Pancreas (tissue), 10 donors: Measurements from ENCODE around the gene NRAP. TPM values are rescaled to one million over a fixed set of nuclear protein-coding genes. Genes with fewer than 3 reads are reported as not detected.

Source experiments
- ATAC-seq, 4 donors: fragments of 200-7000 bp; cut with Tn5 transposase; one replicate each; pipeline versions ENCODE4 v1.8.0 to v1.9.1; 2020; ENCODE audit warnings: mild to moderate bottlenecking in 4 of 4, moderate library complexity in 4 of 4
- DNase-seq, 6 donors: peaks; one replicate each; pipeline ENCODE4 v3.0.0-alpha.2; 2020
- FAIRE-seq: peaks from 2 replicates; lab custom pipeline; 2012; peaks lifted over from hg19 to GRCh38; lab: Jason Lieb, UNC
- H3K27ac ChIP-seq, 4 donors: fragments of 200-600 bp; sonication (generic); 1 replicate in 3 of 4; 2 replicates in 1 of 4; pipeline versions ENCODE4 v1.5.0 to v1.8.0; 2020
- H3K27me3 ChIP-seq, 4 donors: fragments of 200-600 bp; one replicate each; pipeline ENCODE4 v1.8.0; 2021
- H3K36me3 ChIP-seq, 3 donors: fragments of 200-600 bp; sonication (generic) in 1 of 3; one replicate each; pipeline versions ENCODE4 v1.5.0 to v1.8.0; 2020 to 2021
- H3K4me1 ChIP-seq, 3 donors: fragments of 200-600 bp; one replicate each; pipeline ENCODE4 v1.8.0; 2021
- H3K4me3 ChIP-seq, 4 donors: fragments of 200-600 bp; sonication (generic) in 2 of 4; one replicate each; pipeline versions ENCODE4 v1.5.0 to v1.8.0; 2020 to 2021
- H3K9me3 ChIP-seq, 4 donors: fragments of 200-600 bp; one replicate each; pipeline ENCODE4 v1.8.0; 2021
- WGBS, 2 donors: extraction: QIAGEN DNeasy Blood & Tissue Kit; methylation state at CpG; one replicate each; pipeline ENCODE4 v1.1.7; 2013; 5-methylcytosine and 5-hydroxymethylcytosine counted together
- intact Hi-C, 3 donors: fragments of 100-400 bp; cut with DNase I; formaldehyde crosslinking; loops; one replicate each; pipeline versions ENCODE4 v1.11.1 to v1.14.2; 2022
- polyA plus RNA-seq, 2 donors: library from polyadenylated mRNA; stranded (reverse); fragments of 200-250 nt; gene quantifications; one replicate each; pipeline ENCODE4 v1.2.3, GENCODE V29; 2013
- total RNA-seq, 6 donors: library from RNA; stranded (reverse); fragmentation: NEBNext Ultra II Directional in 4 of 6; extraction: Animal tissue kit (Norgen Biotek cat#: 25700) in 4 of 6; gene quantifications; one replicate each; pipeline versions ENCODE4 v1.2.1 to v1.2.4, GENCODE V29; 2021 to 2023
- TF ChIP-seq, protein P1 (sequence below), 4 donors: fragments of 200-600 bp; sonication (generic) in 3 of 4; IDR thresholded peaks; one replicate each; pipeline versions ENCODE4 v1.5.0 to v1.8.0; 2021; ENCODE audit warnings: antibody characterized with exemption in 4 of 4
- donor health status: healthy with polysubstance abuse.
- donor health status: DM: no; HTN: no; CAD: no; lungs with moderate emphysema.
- donor health status: DM: no; HTN: no; CAD: no.
- donor health status: control.
- donor health status: control.
- donor health status: Bipolar disorder and iron deficiency.
- donor health status: DM: yes; HTN: yes; CAD: no.
- donor health status: DM: no; HTN: no; CAD: no.
- donor health status: DM: no; HTN: no; CAD: no.
- donor health status: DM: yes; HTN: yes; CAD: no.

The NRAP gene, protein sequence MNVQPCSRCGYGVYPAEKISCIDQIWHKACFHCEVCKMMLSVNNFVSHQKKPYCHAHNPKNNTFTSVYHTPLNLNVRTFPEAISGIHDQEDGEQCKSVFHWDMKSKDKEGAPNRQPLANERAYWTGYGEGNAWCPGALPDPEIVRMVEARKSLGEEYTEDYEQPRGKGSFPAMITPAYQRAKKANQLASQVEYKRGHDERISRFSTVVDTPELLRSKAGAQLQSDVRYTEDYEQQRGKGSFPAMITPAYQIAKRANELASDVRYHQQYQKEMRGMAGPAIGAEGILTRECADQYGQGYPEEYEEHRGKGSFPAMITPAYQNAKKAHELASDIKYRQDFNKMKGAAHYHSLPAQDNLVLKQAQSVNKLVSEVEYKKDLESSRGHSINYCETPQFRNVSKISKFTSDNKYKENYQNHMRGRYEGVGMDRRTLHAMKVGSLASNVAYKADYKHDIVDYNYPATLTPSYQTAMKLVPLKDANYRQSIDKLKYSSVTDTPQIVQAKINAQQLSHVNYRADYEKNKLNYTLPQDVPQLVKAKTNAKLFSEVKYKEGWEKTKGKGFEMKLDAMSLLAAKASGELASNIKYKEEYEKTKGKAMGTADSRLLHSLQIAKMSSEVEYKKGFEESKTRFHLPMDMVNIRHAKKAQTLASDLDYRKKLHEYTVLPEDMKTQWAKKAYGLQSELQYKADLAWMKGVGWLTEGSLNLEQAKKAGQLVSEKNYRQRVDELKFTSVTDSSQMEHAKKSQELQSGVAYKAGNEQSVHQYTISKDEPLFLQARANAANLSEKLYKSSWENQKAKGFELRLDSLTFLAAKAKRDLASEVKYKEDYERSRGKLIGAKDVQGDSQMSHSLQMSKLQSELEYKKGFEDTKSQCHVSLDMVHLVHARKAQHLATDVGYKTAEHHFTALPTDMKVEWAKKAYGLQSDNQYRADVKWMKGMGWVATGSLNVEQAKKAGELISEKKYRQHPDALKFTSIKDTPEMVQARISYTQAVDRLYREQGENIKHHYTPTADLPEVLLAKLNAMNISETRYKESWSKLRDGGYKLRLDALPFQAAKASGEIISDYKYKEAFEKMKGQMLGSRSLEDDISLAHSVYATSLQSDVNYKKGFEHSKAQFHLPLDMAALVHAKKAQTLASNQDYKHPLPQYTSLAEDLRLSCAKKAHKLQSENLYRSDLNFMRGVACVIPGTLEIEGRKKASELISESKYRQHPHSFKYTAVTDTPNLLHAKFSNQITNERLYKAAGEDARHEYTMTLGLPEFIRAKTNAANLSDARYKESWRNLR (N-terminal part only)
- total RNA-seq (under 1 TPM in 5 of 6 donors, not detected in 1; 0.03 to 0.67 (median 0.03) TPM), polyA plus RNA-seq (under 1 TPM; 0.04 to 0.21 TPM)

DNA sequence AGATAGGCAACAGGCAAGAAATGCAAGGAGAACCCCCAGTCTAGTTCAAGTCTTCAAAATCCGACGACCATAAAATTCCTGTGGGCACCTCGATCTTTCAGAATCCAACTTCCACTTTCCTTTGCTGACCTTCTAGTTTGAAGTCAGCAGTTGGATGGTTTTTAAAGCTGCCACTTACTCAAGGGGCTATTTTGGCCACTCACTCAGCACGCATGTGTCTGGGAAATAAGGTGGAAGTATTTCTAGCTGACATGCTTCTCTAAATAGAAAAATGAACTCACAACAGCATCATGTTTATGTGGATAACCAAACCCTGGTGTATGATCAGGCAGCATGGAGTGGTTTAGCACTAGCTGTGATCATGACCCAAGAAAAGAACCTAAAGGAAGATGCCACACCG lies at the start of gene NRAP:
NRAP (minus strand) TSS at position 134 of the 400 bp plus-strand sequence. CDS start 159 bp downstream, outside the sequence.
- no peaks in the 10 kb centered on the region for H3K9me3 ChIP-seq
- H3K4me1 ChIP-seq: no peaks in the 10 kb centered on the region
- ATAC-seq: no peak
- H3K4me3 ChIP-seq: no peak within 1 kb of the TSS
- no peak for DNase-seq
- TF ChIP-seq, protein P1, sequence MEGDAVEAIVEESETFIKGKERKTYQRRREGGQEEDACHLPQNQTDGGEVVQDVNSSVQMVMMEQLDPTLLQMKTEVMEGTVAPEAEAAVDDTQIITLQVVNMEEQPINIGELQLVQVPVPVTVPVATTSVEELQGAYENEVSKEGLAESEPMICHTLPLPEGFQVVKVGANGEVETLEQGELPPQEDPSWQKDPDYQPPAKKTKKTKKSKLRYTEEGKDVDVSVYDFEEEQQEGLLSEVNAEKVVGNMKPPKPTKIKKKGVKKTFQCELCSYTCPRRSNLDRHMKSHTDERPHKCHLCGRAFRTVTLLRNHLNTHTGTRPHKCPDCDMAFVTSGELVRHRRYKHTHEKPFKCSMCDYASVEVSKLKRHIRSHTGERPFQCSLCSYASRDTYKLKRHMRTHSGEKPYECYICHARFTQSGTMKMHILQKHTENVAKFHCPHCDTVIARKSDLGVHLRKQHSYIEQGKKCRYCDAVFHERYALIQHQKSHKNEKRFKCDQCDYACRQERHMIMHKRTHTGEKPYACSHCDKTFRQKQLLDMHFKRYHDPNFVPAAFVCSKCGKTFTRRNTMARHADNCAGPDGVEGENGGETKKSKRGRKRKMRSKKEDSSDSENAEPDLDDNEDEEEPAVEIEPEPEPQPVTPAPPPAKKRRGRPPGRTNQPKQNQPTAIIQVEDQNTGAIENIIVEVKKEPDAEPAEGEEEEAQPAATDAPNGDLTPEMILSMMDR (IDR thresholded peaks at IDR 0.05): no peak
- H3K36me3 ChIP-seq: no peaks in the 10 kb centered on the region
- H3K27me3 ChIP-seq: no peaks in the 10 kb centered on the region
- no peak within 1 kb of the TSS for H3K27ac ChIP-seq
- no peak for FAIRE-seq
- intact Hi-C loops: no loop called here
- WGBS, 2 donors: 87 to 90% methylated on average over 5 of the region's 5 CpGs

DNA sequence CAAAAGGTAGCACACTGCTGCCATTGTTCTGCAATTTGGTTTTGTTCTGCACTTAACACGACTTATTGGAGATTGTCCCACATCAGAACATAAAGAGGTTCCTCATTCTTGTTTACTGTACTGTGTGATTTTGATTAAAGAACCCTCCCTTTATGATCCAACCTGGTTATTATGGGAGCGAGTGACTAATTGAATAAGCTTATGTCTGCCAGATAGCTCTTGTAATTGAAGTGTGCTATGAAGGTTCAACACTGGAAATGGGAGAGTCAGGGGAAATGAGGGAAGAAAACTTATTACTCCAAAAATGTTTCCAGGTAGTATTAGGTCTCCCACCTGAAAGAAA lies 49.8 kb upstream of the NRAP start:
- intact Hi-C loops: no loop called here
- H3K36me3 ChIP-seq: no peaks in the 10 kb centered on the region
- WGBS, 2 donors: 63 to 71% methylated on average over 2 of the region's 2 CpGs
- no peak for DNase-seq
- H3K27ac ChIP-seq: peak overlapping the region in 1 of 4 donors; percentile 11
- no peak overlapping the region for H3K4me3 ChIP-seq
- H3K27me3 ChIP-seq: no peaks in the 10 kb centered on the region
- H3K9me3 ChIP-seq: no peaks in the 10 kb centered on the region
- peaks cover 0 to 21% (median 10%) of the 10 kb centered on the region in 3 donors for H3K4me1 ChIP-seq
- no peak for FAIRE-seq
- TF ChIP-seq, protein P1 (IDR thresholded peaks at IDR 0.05): no peak
- peak in 1 of 4 donors; percentile 25 for ATAC-seq

DNA sequence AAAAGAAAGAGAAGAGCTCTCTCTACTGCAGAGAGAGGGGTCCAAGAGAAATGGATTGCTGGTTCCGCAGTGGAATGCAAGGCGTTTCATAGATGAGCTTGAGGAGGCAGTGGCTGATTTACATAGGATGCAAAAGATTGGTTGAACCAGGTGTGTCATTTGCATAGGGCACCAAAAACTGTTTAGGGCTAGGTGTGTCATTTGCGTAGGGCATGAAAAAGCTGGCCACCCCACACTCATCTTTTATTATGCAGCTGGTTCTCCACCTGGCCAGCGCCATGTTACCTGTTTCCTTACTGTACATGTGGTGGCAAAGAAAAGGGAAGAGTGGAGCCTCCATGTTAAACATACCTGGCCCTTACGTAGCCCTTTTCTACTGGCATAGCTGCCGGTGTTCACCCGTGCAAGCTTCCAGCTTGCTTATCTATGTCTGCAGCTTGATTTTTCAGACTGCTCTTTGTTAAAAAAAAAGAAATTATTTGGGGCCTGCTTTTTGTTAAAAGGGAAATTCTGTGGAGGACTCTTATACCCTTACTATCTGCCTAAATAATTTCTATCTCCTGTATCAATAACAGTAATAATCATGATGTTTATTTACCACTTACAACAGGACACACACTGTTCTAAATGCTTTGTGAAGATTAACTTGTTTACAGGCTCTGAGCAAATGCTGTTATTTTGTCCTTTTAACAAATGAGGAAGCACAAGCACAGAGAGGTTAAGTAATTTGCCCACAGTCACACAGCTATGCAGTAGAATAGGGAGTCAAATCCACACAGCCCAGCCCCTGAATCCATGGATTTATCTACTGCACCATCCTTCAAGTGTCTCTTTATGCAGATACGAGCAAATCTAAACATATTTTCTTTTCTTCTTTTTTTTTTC lies 49.2 kb upstream of the NRAP start:
- TF ChIP-seq, protein P1 (IDR thresholded peaks at IDR 0.05): no peak
- DNase-seq (no peak), FAIRE-seq (no peak), ATAC-seq (peak; percentile 28 to 71 (median 51))
- Histone ChIP-seq H3K4me1 (peaks cover 0 to 21% (median 10%) of the 10 kb centered on the region in 3 donors), H3K27ac (peak overlapping the region in 2 of 4 donors; percentile 23 to 38), H3K27me3 (no peaks in the 10 kb centered on the region), H3K9me3 (no peaks in the 10 kb centered on the region), H3K36me3 (no peaks in the 10 kb centered on the region), H3K4me3 (no peak overlapping the region)
- WGBS, 2 donors: 45 to 53% methylated on average over 8 of the region's 8 CpGs
- intact Hi-C loops: no loop called here

DNA sequence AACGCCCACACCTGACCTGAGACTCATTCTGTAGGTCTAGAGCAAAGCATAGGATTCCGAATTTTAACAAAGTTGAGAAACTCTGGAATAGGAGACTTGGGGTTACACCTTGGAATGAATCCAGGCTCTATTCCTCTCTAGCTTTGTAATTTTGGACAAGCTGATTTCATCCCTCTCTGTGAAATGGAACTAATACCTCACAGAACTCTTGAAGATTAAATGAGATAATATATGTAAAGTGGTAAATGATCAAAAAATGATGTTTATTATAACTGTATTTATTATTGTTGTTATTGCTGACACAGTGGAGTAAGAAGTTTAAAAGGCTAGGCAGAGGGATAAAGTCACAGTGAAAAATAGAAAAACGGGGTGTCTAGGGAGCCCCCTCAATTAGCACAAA lies 48.2 kb upstream of the NRAP start:
- Histone ChIP-seq H3K4me3 (no peak overlapping the region), H3K27ac (peak overlapping the region in 3 of 4 donors; percentile 38 to 58 (median 55)), H3K4me1 (peaks cover 0 to 21% (median 10%) of the 10 kb centered on the region in 3 donors), H3K36me3 (no peaks in the 10 kb centered on the region), H3K9me3 (no peaks in the 10 kb centered on the region), H3K27me3 (no peaks in the 10 kb centered on the region)
- no peak for ATAC-seq
- FAIRE-seq: no peak
- intact Hi-C loops: no loop called here
- WGBS, 2 donors: 89 to 95% methylated on average over 3 of the region's 3 CpGs
- no peak for DNase-seq
- TF ChIP-seq, protein P1 (IDR thresholded peaks at IDR 0.05): no peak
